HG03521 (cell line): ENCODE measurements around the gene KCNK7.

ENCODE experiments used
- ATAC-seq: cut with Tn5 transposase; IDR thresholded peaks from one replicate; pipeline ENCODE4 v1.9.1; 2021; ENCODE audit warnings: mild to moderate bottlenecking, moderate library complexity; ENCODE audit not compliant: unreplicated experiment

KCNK7 gene

GRCh38 chr11:65589444-65590239, 6.0 kb downstream of the KCNK7 start:
- no peak for ATAC-seq

GRCh38 chr11:65588199-65589054, 7.2 kb downstream of the KCNK7 start:
- ATAC-seq: peak; percentile 78

GRCh38 chr11:65586676-65587075, 8.9 kb downstream of the KCNK7 start:
- no peak for ATAC-seq

DNA sequence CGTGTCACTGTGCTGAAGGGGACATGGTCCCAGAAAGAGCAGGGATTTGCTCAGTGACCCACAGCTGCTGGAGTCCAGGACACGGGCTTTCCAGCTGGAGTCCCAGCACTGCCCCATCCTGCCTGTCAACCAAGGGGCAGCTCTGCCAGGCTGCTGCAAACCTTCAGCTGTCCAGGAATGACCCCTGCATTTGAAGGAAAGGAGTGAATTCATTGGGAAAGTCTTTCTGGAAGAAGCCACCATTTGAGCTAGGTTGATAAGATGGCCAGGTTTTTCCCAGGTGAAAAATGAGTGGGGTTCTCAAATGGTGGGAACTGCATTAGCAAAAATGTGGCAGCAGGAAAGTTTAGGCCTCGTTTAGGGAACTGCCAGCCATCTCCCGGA, 9.4 kb downstream of the KCNK7 start:
- ATAC-seq: no peak

GRCh38 chr11:65585396-65586246, 10.0 kb downstream of the KCNK7 start:
- no peak for ATAC-seq

GRCh38 chr11:65584723-65585171, 10.9 kb downstream of the KCNK7 start:
- no peak for ATAC-seq

DNA sequence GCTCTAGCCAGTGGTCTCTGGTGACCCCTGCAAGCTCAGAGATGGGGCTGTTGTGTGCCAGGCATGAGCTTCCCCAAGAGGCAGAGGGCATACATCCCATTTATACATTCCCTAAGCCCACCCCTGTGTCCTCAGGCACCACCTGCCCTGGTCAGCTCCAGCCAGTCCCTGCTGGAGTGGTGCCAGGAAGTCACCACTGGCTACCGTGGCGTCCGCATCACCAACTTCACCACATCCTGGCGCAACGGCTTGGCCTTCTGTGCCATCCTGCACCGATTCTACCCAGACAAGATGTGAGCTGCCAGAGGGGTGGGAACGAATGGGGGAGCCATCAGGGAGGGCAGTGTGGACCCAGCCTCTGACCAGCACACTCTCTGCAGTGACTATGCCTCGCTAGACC, 11.5 kb downstream of the KCNK7 start:
- ATAC-seq: no peak

DNA sequence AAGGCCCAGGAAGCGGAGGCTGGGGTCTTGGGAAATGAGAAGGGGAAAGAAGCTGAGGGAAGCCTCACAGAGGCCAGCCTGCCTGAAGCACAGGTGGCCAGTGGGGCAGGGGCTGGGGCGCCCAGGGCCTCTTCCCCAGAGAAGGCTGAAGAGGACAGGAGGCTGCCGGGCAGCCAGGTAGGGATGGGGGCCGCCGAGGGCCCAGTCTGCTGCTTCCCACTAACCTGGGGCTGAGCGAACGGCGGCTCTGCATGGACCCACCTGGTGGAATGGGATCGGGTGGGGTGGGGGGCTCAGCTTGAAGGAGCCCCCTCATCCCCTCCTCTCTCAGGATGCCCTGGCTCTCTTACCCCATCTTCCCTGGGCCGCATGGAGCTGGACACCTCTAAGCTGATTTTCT, 12.0 kb downstream of the KCNK7 start:
- ATAC-seq: no peak

GRCh38 chr11:65581928-65582327, 13.7 kb downstream of the KCNK7 start:
- no peak for ATAC-seq

DNA sequence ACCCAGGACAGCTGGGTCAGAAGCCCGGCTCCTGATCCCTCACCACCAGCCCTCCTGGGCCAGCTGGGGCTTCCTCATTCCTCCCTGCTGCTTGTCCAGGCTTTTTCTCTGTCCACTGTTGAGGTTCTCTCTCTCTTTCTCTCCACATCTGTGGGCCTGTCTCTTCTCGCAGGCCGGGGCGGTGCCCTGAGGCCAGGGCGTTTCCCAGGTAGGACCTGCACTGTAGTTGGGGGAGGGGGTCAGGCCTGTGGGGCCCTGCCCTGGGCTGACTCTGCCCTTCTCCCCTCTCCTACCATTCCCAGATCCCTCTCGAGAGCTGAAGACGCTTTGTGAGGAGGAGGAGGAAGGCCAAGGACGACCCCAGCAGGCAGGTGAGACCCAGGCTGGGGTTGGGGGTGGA, 14.8 kb downstream of the KCNK7 start:
- ATAC-seq: no peak

- ATAC-seq: no peak
Observed at GRCh38 chr11:65580031-65580692, 15.4 kb downstream of the KCNK7 start.

DNA sequence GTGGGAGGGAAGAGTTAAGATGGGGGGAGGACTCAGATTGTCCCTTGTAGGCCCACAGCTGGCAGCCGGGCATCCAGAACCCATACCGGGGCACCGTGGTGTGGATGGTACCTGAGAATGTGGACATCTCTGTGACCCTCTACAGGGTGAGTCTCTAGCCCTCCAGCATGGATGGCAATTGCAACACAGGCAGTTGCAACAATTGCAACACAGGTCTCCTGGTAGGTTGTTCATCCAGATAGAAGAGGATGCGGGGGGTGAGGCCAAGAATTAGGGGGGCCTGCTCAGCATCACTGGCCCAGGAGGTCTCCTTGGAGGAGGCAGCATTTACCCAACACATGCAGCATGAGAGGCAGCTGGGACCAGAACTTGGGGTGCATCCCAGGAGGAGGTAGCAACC, 16.3 kb downstream of the KCNK7 start:
- ATAC-seq: no peak

DNA sequence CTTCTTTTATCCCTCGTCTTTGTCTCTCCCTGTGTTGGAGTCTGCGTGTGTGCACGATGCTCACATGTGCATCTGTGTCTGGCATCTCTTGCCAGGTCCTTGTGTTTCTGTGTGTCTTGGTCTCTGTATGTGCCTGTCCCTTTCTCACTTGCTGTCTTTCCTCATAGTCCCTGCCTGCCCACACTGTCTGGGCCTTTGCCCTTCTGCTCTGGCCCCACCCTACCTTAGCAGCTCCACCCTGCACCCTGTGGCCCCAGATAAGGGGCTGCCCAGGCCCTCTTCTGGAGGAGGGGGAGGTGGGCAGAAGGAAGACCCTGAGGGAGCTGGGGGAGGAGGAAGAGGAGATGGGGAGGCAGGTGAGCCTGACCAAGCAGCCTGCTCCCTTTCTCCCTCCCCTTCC, 16.9 kb downstream of the KCNK7 start:
- ATAC-seq: no peak

- no peak for ATAC-seq
Observed at GRCh38 chr11:65578134-65578533, 17.5 kb downstream of the KCNK7 start.

DNA sequence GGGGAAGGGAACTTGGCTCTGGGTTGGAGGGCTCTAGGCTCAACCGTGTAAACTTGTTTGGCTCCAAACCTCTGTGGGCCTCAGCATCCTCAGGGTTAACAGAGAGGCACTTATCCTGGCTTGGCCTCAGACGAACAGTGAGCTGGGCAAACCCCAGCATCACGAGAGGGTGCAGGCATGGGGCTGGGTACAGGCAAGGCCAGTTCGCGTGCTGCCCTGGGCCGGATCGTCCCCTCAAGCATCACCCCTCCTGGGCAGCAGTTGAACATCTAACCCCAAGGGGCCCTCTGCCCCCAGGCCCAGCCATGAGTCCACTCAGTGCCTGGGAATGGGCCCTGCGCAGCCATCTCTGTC, 17.9 kb downstream of the KCNK7 start:
- ATAC-seq: no peak

GRCh38 chr11:65576867-65577755, 18.5 kb downstream of the KCNK7 start:
- no peak for ATAC-seq

GRCh38 chr11:65576232-65576866, 19.3 kb downstream of the KCNK7 start:
- ATAC-seq: no peak

DNA sequence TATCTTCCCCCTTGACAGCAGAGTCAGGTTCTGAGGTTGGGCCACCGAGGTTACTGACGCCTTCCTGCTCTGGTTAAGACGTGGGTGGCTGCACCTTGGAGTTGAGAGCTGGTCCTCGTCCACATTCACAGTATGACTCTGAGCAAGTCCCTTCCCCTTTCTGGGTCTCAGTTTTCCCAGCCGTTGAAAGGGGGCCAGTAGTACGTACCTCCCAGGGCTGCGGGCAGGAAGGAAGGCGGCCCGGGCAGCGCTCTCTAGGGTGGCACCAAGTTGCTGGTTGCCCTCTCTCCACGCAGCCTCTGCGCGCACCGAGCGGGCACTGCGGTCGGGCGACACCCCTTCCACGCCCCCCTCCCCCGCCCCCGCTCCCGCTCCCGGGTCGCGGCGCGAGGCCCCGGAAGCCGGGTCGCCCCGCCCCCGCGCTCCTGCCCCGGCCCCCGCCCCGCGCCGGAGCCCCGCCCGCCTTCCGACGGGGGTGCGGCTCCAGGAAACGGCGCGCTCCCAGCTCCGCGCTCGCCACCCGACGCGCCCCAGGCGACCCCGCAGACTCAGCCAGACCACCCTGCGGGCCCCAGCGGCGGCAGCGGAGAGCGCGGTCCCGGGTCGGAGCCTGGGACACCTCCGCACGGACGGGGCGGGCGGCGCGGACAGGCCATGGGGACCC, 19.9 kb downstream of the KCNK7 start, which contains the start of gene EHBP1L1:
Gene EHBP1L1 (plus strand): TSS at position 486 of the 664 bp plus-strand sequence. CDS start 250 bp downstream, outside the sequence.
- ATAC-seq: peak; percentile 26
